ENCODE results near the gene MEGF8. TPM values are rescaled to one million over a fixed set of nuclear protein-coding genes. Genes with fewer than 3 reads are reported as not detected.

Gene MEGF8
- total and polyA plus RNA-seq, 9 of the 15 experiments (the other 6 are each of a cell fraction or from before 2014, with no cell fraction given) = 0.28 to 13.1 (median 3.0) TPM

- TF ChIP-seq NFATC3 (IDR thresholded peaks at IDR 0.05) = no peak
- no peak for TF ChIP-seq MXD1 (CRISPR knock-in tag; IDR thresholded peaks at IDR 0.05; ENCODE audit: borderline replicate concordance, poor library complexity, severe bottlenecking)
- TF ChIP-seq E2F6 (IDR thresholded peaks at IDR 0.05; ENCODE audit: borderline replicate concordance in 1 of 2, extremely low read depth in 1 of 2, insufficient read depth in 1 of 2, insufficient read length in 1 of 2, low read depth in 1 of 2, low read length in 1 of 2, poor library complexity in 1 of 2, severe bottlenecking in 1 of 2) = peak in 1 of 2 experiments; percentile 9
- TF ChIP-seq ZNF707 (CRISPR knock-in tag; conservative IDR thresholded peaks at IDR 0.05) = no peak
- TF ChIP-seq ZNF551 (CRISPR knock-in tag; IDR thresholded peaks at IDR 0.05) = no peak
- TF ChIP-seq KDM5B (IDR thresholded peaks at IDR 0.05; ENCODE audit: insufficient replicate concordance, low read depth, low read length) = no peak
- no peak for TF ChIP-seq IRF9 (tag; IDR thresholded peaks at IDR 0.05)
- TF ChIP-seq ZNF316 (IDR thresholded peaks at IDR 0.05) = no peak
- TF ChIP-seq ZNF444 (CRISPR knock-in tag; IDR thresholded peaks at IDR 0.05) = no peak
- peak; percentile 66 for TF ChIP-seq RBFOX2 (IDR thresholded peaks at IDR 0.05; ENCODE audit: low read depth, low read length)
- 0 out of 2 replicates have a peak, but pooled peaks have one; percentile 16 for TF ChIP-seq TFAP4 (CRISPR knock-in tag; IDR thresholded peaks at IDR 0.05; ENCODE audit: borderline replicate concordance)
- no peak for TF ChIP-seq ZNF699 (CRISPR knock-in tag; IDR thresholded peaks at IDR 0.05; ENCODE audit: insufficient replicate concordance)
- no peak for TF ChIP-seq CBFB (CRISPR knock-in tag; IDR thresholded peaks at IDR 0.05)
Observed at GRCh38 chr19:42386974-42387707, 61.7 kb downstream of the MEGF8 start (continued).

All from K562 (cell line).